Loucy (cell line): ENCODE data around the gene TCEANC.

Source experiments
- CTCF ChIP-seq: fragments of 200-600 bp; sonication (generic); conservative IDR thresholded peaks from 2 replicates; pipeline ENCODE4 v1.5.1; 2014; ENCODE audit warnings: mild to moderate bottlenecking, antibody characterized with exemption, low read length
- EZH2phosphoT487 ChIP-seq: fragments of 200-600 bp; IDR thresholded peaks from 2 replicates; pipeline ENCODE4 v1.6.1; 2018; ENCODE audit warnings: antibody characterized with exemption, mild to moderate bottlenecking, moderate library complexity, borderline replicate concordance

GRCh38 chrX:13693341-13693961 lies 40.5 kb downstream of the TCEANC start:
- no peak for TF ChIP-seq CTCF
- no peak for TF ChIP-seq EZH2phosphoT487
